Activated naive CD4-positive, alpha-beta T cell treated with anti-CD3 and anti-CD28 coated beads, Interleukin-2, amount 50 U/mL, for 24 hours (primary cell): ENCODE results near the gene STAMBP.

ENCODE experiments used
- H3K27ac Mint-ChIP-seq: one replicate; pipeline ENCODE4 v1.8.0; 2021; ENCODE audit warnings: mild to moderate bottlenecking, mixed read lengths
- H3K27me3 Mint-ChIP-seq: one replicate; pipeline ENCODE4 v1.8.0; 2021; ENCODE audit warnings: mixed read lengths
- H3K36me3 Mint-ChIP-seq: one replicate; pipeline ENCODE4 v1.8.0; 2021; ENCODE audit warnings: mixed read lengths
- H3K4me1 Mint-ChIP-seq: one replicate; pipeline ENCODE4 v1.8.0; 2021; ENCODE audit warnings: mixed read lengths
- H3K4me3 Mint-ChIP-seq: one replicate; pipeline ENCODE4 v1.8.0; 2021; ENCODE audit warnings: mild to moderate bottlenecking, mixed read lengths
- H3K9me3 Mint-ChIP-seq: one replicate; pipeline ENCODE4 v1.8.0; 2021; ENCODE audit warnings: mixed read lengths

STAMBP gene

GRCh38 chr2:73827660-73828388, 937 bp upstream of the STAMBP start:
- peaks cover 58% of the 10 kb centered on the region for H3K4me1 Mint-ChIP-seq
- H3K4me3 Mint-ChIP-seq: peak overlapping the region; percentile 94
- peak overlapping the region; percentile 84 for H3K27ac Mint-ChIP-seq
- H3K36me3 Mint-ChIP-seq: peaks cover 12% of the 10 kb centered on the region
- H3K9me3 Mint-ChIP-seq: peaks cover 5% of the 10 kb centered on the region
- no peaks in the 10 kb centered on the region for H3K27me3 Mint-ChIP-seq

- H3K27ac Mint-ChIP-seq: peak overlapping the region; percentile 100
- H3K27me3 Mint-ChIP-seq: no peaks in the 10 kb centered on the region
- H3K9me3 Mint-ChIP-seq: peaks cover 5% of the 10 kb centered on the region
- H3K36me3 Mint-ChIP-seq: peaks cover 12% of the 10 kb centered on the region
- H3K4me3 Mint-ChIP-seq: peak overlapping the region; percentile 94
- peaks cover 61% of the 10 kb centered on the region for H3K4me1 Mint-ChIP-seq
These were observed 358 bp upstream of the STAMBP start for GRCh38 chr2:73828389-73828817.

GRCh38 chr2:73830871-73831401, 2.2 kb downstream of the STAMBP start:
- Mint-ChIP-seq H3K36me3 (peaks cover 19% of the 10 kb centered on the region), H3K4me3 (peak overlapping the region; percentile 94), H3K9me3 (peaks cover 5% of the 10 kb centered on the region), H3K4me1 (peaks cover 62% of the 10 kb centered on the region), H3K27ac (peak overlapping the region; percentile 100), H3K27me3 (no peaks in the 10 kb centered on the region)

- peak overlapping the region; percentile 96 for H3K27ac Mint-ChIP-seq
- peaks cover 19% of the 10 kb centered on the region for H3K36me3 Mint-ChIP-seq
- H3K9me3 Mint-ChIP-seq: peaks cover 5% of the 10 kb centered on the region
- H3K4me3 Mint-ChIP-seq: no peak overlapping the region
- no peaks in the 10 kb centered on the region for H3K27me3 Mint-ChIP-seq
- peaks cover 59% of the 10 kb centered on the region for H3K4me1 Mint-ChIP-seq
These were observed 4.2 kb downstream of the STAMBP start for GRCh38 chr2:73832930-73833329.

- no peak overlapping the region for H3K27ac Mint-ChIP-seq
These were observed 7.6 kb downstream of the STAMBP start for GRCh38 chr2:73836141-73836943.

GRCh38 chr2:73837847-73838585, 9.3 kb downstream of the STAMBP start:
- peaks cover 7% of the 10 kb centered on the region for H3K36me3 Mint-ChIP-seq
- H3K27ac Mint-ChIP-seq: peak overlapping the region; percentile 38
- H3K4me3 Mint-ChIP-seq: no peak overlapping the region

More at GRCh38 chr2:73836141-73836943, 7.6 kb downstream of the STAMBP start:
- Mint-ChIP-seq H3K4me1 (peaks cover 55% of the 10 kb centered on the region), H3K27me3 (no peaks in the 10 kb centered on the region), H3K9me3 (peaks cover 5% of the 10 kb centered on the region), H3K4me3 (no peak overlapping the region), H3K36me3 (peaks cover 13% of the 10 kb centered on the region)

GRCh38 chr2:73838889-73839534, 10.3 kb downstream of the STAMBP start:
- Mint-ChIP-seq H3K4me1 (peaks cover 49% of the 10 kb centered on the region), H3K36me3 (peaks cover 7% of the 10 kb centered on the region), H3K27ac (peak overlapping the region; percentile 25), H3K27me3 (no peaks in the 10 kb centered on the region), H3K9me3 (no peaks in the 10 kb centered on the region), H3K4me3 (no peak overlapping the region)

More at GRCh38 chr2:73837847-73838585, 9.3 kb downstream of the STAMBP start:
- Mint-ChIP-seq H3K4me1 (peaks cover 49% of the 10 kb centered on the region), H3K9me3 (no peaks in the 10 kb centered on the region), H3K27me3 (no peaks in the 10 kb centered on the region)

GRCh38 chr2:73839653-73840411, 11.1 kb downstream of the STAMBP start:
- H3K4me1 Mint-ChIP-seq: peaks cover 47% of the 10 kb centered on the region
- no peak overlapping the region for H3K4me3 Mint-ChIP-seq
- peaks cover 4% of the 10 kb centered on the region for H3K36me3 Mint-ChIP-seq
- no peak overlapping the region for H3K27ac Mint-ChIP-seq
- no peaks in the 10 kb centered on the region for H3K27me3 Mint-ChIP-seq
- H3K9me3 Mint-ChIP-seq: no peaks in the 10 kb centered on the region

- H3K36me3 Mint-ChIP-seq: peaks cover 7% of the 10 kb centered on the region
- no peaks in the 10 kb centered on the region for H3K27me3 Mint-ChIP-seq
These were observed 13.4 kb downstream of the STAMBP start for GRCh38 chr2:73841912-73842738.

GRCh38 chr2:73842739-73843019, 13.9 kb downstream of the STAMBP start:
- Mint-ChIP-seq H3K27ac (no peak overlapping the region), H3K27me3 (no peaks in the 10 kb centered on the region), H3K36me3 (peaks cover 8% of the 10 kb centered on the region), H3K4me1 (peaks cover 41% of the 10 kb centered on the region), H3K4me3 (no peak overlapping the region), H3K9me3 (no peaks in the 10 kb centered on the region)

More at GRCh38 chr2:73841912-73842738, 13.4 kb downstream of the STAMBP start:
- peaks cover 43% of the 10 kb centered on the region for H3K4me1 Mint-ChIP-seq
- H3K9me3 Mint-ChIP-seq: no peaks in the 10 kb centered on the region
- peak overlapping the region; percentile 41 for H3K27ac Mint-ChIP-seq
- H3K4me3 Mint-ChIP-seq: no peak overlapping the region

GRCh38 chr2:73844087-73844486, 15.3 kb downstream of the STAMBP start:
- H3K27me3 Mint-ChIP-seq: no peaks in the 10 kb centered on the region
- no peak overlapping the region for H3K4me3 Mint-ChIP-seq
- H3K4me1 Mint-ChIP-seq: peaks cover 32% of the 10 kb centered on the region
- no peak overlapping the region for H3K27ac Mint-ChIP-seq
- H3K9me3 Mint-ChIP-seq: no peaks in the 10 kb centered on the region
- H3K36me3 Mint-ChIP-seq: peaks cover 8% of the 10 kb centered on the region

- Mint-ChIP-seq H3K36me3 (peaks cover 19% of the 10 kb centered on the region), H3K4me1 (peaks cover 6% of the 10 kb centered on the region), H3K27me3 (no peaks in the 10 kb centered on the region), H3K4me3 (no peak overlapping the region), H3K27ac (peak overlapping the region; percentile 38), H3K9me3 (no peaks in the 10 kb centered on the region)
These were observed 21.2 kb downstream of the STAMBP start for GRCh38 chr2:73850009-73850408.

- Mint-ChIP-seq H3K27me3 (no peaks in the 10 kb centered on the region), H3K36me3 (peaks cover 27% of the 10 kb centered on the region), H3K4me3 (no peak overlapping the region), H3K4me1 (peaks cover 9% of the 10 kb centered on the region), H3K9me3 (no peaks in the 10 kb centered on the region), H3K27ac (peak overlapping the region; percentile 43)
These were observed 22.5 kb downstream of the STAMBP start for GRCh38 chr2:73851274-73851673.

GRCh38 chr2:73852020-73852419, 23.3 kb downstream of the STAMBP start:
- no peak overlapping the region for H3K4me3 Mint-ChIP-seq
- H3K36me3 Mint-ChIP-seq: peaks cover 26% of the 10 kb centered on the region

More at GRCh38 chr2:73852020-73852419, 23.3 kb downstream of the STAMBP start:
- H3K27me3 Mint-ChIP-seq: no peaks in the 10 kb centered on the region
- peaks cover 15% of the 10 kb centered on the region for H3K4me1 Mint-ChIP-seq
- no peaks in the 10 kb centered on the region for H3K9me3 Mint-ChIP-seq
- H3K27ac Mint-ChIP-seq: no peak overlapping the region
